HL-60/S4 treated with retinoic acid at 250 ng/mL for 4 days and 3 days (cell line): ENCODE results near the gene KCNH5.

Experiments
- in situ Hi-C: fragments of 300-500 bp; cut with MboI; formaldehyde crosslinking; loops from 2 replicates; pipeline ENCODE4 v1.7.0; 2022; ENCODE audit warnings: low sequenced_read_pairs

The KCNH5 gene, protein sequence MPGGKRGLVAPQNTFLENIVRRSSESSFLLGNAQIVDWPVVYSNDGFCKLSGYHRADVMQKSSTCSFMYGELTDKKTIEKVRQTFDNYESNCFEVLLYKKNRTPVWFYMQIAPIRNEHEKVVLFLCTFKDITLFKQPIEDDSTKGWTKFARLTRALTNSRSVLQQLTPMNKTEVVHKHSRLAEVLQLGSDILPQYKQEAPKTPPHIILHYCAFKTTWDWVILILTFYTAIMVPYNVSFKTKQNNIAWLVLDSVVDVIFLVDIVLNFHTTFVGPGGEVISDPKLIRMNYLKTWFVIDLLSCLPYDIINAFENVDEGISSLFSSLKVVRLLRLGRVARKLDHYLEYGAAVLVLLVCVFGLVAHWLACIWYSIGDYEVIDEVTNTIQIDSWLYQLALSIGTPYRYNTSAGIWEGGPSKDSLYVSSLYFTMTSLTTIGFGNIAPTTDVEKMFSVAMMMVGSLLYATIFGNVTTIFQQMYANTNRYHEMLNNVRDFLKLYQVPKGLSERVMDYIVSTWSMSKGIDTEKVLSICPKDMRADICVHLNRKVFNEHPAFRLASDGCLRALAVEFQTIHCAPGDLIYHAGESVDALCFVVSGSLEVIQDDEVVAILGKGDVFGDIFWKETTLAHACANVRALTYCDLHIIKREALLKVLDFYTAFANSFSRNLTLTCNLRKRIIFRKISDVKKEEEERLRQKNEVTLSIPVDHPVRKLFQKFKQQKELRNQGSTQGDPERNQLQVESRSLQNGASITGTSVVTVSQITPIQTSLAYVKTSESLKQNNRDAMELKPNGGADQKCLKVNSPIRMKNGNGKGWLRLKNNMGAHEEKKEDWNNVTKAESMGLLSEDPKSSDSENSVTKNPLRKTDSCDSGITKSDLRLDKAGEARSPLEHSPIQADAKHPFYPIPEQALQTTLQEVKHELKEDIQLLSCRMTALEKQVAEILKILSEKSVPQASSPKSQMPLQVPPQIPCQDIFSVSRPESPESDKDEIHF

DNA sequence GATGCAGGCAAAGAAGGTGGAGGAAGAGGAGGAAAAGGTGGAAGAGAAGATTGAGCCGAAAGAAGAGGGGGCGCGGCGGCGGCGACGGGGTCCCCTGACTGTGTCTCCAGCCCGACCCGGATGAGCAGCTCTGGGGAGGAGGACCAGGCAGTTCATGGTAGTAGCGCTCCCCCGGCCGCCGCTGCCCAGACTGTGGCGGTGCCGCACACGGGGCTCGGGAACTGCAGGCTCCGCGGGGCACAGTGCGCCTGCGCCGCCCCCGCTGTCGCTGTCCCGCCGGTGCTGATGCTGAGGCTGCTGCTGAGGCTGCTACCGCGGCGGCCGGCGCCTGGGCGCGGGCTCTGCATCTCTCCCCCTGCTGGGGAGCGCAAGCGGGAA lies at the start of gene KCNH5:
Gene KCNH5 (minus strand): TSS at position 225 of the 378 bp plus-strand sequence. CDS start 272 bp downstream, outside the sequence.
- in situ Hi-C loops, result no loop called here

DNA sequence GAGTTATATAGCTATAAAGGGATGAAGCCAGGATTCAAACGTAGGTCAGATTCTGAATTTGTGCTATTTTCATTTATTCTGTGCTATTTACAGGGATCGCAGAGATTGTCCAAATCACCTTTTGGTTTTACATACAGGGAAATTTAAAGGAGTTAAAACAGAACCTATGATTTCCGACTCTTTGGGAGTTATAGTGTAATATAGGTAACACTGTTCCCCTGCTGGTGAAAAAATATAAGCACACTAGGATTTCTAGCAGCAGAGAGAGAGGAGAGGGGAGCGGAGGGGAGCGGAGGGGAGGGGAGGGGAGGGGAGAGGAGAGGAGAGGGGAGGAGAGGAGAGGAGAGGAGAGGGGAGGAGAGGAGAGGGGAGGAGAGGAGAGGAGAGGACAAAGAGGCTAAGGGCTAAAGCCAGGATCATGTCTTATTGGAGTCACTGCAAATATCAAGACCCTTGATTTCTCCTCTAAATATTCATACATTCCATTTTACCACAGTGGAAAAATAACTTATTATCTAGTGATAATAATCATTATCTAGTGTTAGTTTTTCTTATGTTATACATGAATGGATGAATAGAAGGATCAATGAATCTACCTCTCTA lies 46.2 kb upstream of the KCNH5 start:
- in situ Hi-C loops, result no loop called here

DNA sequence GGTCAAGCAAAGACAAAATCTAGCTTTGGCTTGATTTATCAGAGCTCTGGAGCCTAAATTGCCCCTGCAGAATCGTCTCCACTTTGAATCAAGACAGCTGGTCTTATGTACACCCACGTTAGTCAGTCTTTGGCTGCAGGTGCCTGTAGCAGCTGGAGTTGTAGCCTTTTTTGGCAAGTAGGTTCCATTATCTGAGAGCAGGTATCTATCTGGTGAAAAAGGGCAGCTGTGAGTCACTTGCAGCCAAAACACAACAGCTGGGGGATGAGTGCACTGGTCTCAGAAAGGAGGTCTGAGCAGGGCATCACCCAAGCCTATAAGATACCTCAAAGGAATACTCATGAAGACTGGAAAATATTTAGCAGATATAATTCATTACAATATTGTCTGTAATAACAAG lies 43.6 kb upstream of the KCNH5 start:
- in situ Hi-C loops, result no loop called here

DNA sequence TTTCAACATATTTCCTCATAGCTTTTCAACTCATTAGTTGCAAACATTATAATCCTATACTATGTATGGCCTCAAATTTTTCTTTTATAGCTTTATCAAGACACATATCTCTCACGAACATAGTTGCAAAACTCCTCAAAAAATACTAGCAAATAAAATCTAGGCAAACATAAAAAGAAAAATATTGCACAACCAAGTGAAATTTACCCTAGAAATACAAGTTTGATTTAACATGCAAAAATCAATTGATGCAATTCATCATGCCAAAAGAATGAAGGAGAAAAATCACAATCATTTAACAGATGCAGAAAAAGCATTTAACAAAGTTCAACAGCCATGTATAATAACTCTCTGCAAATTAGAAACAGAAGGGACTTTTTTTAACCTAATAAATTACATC lies 33.3 kb upstream of the KCNH5 start:
- in situ Hi-C loops, result no loop called here

DNA sequence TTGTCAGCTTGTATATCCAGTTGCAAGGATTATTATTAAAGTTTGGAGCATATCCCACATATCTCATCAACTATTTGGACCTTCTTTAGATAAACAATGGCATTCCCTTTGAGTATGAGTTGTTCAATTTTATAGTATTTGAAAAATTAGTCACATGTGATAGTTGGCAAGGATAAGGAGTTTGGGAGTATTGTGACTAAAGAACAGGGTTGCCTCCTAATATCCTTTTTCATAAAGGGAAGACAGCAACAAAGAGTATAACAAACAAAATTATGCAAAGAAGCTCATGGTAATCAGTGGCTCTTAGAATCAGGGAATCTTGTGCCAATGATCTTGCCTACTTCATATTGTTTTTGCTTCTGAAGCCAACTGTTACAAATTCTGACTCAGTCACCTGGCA lies 31.2 kb upstream of the KCNH5 start:
- in situ Hi-C loops, result no loop called here

DNA sequence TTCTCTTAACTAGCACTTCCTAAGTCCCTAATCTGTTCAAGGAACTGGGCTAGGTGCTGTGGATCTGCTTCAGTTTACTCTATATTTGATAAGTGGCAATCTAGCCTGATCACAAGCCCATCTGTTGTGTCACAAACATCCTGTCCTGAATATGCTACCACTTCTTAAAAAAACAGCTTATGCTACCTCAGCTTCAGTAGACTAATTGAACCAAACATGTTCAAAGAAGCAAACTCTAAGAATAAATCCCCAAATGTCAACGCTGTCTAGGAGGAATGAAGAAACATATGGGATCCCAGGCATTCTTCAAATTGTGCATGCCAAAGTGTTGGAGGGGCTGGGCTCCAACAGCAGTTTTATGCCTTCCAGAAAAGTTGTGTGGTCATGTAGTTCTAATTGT lies 10.4 kb upstream of the KCNH5 start:
- in situ Hi-C loops, result no loop called here

DNA sequence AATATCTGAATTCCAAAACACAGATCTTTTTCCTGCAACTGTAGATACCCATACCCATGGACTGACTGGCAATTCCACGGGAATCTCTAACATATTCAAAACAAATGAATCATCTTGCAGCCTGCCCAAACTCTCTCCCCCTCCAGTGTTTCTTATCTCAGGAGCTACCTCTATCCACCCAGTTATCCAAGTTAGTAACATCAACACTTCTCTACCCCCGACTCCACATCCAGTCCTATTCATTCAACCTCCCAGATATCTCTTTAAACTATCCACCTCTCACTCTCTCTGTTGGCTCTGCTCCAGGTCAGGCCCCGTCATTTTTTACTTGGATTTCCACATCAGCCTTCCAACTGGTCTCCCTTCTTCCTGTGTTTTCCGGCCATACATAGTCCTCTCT lies 6.7 kb upstream of the KCNH5 start:
- in situ Hi-C loops, result no loop called here

DNA sequence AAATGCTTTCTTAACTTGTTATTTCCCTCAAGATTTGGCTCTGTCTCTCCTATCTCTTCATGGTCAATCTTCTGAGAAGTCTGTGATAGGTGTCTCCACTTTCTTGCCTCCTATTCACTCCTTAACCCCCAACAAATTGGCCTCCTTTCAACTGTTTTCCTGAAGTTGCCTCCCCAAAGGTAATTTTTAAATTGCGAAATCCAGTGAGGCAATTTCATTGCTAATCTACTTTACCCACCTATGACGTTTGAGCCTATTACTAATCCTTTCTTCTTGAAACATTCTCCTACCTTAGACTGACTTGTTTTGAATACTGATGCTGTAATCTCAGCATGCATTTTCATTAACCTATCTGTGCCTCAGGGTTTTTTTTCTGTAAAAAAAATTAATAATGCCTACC lies 6.0 kb upstream of the KCNH5 start:
- in situ Hi-C loops, result no loop called here

DNA sequence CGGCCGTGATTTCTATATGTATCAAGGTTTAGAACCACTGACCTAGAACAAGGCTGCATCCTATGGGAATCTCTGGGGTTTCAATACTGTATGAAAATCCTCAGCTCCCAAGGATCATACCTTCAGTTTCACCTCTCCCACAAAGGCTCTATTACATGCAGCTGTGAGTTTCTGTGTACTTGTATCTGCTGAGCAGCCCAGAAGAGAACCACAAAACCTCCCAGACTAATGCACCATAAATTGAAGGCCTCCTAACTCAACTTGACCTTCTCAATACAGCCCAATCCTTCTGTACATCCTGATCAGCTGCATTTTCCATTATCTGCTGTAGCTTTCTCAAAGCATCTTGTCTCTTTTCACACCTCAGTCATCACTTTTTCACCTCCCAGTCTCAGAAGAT lies 5.4 kb upstream of the KCNH5 start:
- in situ Hi-C loops, result no loop called here

DNA sequence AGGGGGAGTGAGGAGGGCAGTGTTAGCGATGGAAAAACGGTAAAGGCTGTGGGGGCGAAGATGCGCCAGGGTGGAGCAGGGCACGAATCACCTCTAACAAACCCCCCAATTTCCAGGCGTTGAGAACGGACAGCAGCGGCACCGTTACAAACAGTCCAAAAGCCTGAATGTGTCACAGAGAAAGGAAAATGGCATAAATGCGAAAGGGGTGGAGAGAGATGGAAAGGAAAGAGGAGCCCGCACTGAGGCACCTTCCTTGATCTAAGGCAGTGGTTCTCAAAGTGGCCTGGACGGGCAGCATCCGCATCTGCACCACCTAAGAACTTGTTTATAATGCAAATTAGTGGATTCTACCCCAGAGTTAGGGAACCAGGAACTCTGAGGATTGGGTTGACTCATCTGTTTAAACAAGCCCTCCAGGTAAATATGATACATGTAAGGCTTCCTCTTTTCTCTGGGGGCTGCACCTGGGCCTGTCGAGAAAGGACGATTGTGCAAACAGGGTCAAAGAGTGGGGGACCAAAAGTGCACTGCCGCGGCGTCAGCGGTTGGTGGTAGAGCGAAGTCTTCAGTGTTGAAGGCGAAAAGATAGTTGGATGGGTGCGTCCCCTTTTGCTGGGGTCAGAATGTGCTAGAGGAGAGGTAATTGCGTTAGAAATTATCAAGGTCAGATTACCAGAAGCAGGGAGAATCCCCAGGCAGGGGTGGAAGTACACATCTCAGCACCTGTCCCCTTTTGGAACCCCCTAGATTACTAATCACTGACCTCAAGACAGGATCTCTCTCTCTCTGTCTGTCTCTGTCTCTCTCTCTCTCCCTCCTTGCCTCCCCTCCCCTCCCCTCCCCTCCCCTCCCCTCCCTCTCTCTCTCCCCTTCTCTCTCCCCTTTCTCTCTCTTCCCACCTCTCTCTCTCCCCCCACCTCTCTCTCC lies 1.3 kb upstream of the KCNH5 start:
- in situ Hi-C loops, result no loop called here

DNA sequence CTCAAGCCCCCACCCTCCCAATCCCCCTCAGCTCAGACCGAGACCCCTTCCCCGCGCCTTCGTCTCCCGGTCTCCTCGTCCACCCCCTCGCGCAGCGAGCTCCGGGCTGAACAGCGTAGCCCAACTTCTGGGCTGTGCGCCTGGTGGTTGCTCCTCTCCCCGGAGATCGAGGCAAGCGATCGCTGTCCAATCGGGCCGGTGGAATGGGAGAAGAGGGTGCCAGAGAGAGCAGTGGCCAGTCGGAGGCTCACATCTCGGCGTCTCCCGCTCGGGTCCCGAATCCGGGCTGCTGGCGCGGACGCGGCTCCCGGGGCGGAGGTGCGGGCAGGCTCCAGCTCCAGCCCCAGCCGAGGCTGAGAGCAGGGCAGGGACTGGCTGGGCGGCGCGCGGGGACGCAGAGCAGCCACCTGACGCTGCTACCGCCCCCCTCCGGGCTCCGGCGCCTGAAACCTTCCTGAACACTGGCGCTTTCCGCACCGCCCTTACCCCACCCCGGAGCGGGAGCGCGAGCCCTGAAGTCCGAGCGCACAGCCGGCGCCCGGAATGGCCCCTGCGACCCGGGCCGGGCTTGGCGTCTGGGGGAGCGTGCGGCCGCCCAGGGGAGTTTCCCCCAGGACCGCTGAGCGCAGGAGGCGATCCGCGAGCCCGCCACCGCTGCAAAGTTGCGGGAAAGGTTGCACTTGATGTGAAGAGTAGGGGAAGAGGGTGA lies 508 bp upstream of the KCNH5 start:
- in situ Hi-C loops, result no loop called here

DNA sequence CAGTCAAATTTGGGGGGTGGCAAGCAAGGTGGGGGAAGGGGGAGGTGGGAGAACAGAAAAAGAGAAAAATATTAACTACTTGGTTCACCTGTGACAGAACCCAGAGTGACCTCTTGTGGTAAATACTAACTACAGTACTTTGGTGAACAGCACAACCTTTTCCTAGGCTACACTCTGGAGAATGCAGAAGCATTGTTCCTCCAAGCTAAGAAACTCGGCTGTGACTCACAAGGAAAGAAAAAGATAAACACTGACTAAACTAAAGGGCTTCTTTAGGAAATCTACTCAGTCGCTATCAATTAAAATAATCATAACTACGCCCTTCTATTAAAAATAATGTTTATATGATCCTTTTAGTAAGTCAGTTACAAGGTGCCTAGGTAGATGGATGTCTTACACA lies 5.4 kb downstream of the KCNH5 start:
- in situ Hi-C loops, result no loop called here

DNA sequence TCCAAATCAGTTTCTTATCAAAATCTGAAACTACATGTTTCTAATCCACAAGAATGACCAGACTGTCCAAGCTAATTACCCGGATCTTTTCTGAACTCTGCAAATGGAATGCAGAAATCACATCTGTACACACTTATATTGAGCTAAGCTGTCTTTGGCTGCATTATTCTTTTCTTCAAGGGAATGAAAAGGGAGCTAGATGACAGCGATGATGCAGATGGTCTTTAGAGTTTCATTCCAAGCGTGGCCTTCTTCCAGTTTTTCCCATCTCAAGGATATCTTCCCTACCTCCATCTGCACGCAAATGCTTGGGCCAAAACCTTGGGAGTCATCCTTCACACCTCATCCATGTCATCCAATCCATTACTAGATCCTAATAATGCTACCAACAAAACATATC lies 12.6 kb downstream of the KCNH5 start:
- in situ Hi-C loops, result no loop called here

DNA sequence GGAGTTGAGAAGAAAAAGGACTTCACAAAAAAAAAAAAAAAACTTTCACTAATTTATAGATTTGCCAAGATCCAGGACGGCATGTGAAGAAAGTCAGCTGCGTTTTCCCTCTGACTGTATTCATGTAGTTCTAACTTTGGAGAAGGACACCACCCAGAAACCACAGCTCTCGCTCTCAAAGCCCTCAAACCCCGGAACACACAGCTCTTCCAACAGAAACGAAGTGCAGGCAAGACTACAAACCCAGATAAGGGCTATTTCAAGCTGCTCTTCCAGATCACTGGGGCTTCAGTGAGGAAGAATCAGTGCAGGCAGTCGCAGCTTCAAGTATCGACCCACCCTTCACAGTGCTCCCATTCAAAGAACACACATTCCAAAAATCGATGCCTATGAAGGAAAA lies 13.2 kb downstream of the KCNH5 start:
- in situ Hi-C loops, result no loop called here

DNA sequence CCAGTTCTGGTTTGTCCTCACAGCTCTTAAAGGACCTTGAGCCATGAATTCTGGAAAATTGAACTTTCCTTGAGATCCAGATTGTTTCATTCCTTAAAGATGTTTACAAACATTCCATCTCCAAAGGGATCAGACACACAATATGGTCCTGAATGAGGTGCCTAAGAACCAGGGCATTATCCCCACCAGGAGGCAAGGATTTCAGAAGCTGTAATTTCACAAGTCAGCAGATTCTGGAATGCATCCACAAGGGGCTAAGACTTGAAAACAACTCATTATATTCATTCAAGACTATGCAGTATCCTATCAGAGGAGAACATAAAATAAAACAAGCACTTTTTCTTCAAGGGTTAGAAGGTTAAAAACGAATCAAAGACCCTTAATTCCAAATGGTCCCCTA lies 15.1 kb downstream of the KCNH5 start:
- in situ Hi-C loops, result no loop called here

DNA sequence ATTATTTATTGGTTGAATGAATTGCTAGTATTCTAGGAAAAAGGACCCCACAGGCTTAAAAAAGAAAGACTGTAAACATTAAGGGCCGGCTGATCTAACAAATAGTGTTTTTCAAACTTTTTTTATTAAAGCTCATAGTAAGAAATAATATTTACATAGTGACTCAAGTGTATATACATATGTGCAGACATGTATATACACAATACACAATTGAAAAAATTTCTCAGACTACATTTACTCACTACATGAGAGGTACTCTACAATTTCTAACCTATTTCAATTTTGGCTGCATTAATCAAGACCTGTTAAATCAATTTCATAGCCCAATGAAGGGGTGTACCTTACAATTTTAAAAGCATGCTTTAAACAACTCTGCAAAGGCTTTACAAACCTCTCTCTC lies 17.5 kb downstream of the KCNH5 start:
- in situ Hi-C loops, result no loop called here

DNA sequence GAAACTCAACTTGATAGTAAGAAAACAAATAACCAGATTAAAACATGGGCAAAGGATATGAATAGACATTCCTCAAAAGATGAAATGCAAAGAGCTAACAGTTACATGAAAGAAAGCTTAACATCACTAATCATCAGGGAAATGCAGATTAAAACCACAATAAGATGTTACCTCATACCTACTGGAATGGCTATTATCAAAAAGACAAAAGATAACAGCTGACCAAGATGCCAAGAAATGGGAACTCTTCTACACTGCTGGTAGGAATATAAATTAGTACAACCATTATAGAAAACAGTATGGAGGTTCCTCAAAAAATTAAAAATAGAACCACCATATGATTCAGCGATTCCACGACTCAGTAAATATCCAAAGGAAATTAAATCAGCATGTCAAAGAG lies 18.8 kb downstream of the KCNH5 start:
- in situ Hi-C loops, result no loop called here

DNA sequence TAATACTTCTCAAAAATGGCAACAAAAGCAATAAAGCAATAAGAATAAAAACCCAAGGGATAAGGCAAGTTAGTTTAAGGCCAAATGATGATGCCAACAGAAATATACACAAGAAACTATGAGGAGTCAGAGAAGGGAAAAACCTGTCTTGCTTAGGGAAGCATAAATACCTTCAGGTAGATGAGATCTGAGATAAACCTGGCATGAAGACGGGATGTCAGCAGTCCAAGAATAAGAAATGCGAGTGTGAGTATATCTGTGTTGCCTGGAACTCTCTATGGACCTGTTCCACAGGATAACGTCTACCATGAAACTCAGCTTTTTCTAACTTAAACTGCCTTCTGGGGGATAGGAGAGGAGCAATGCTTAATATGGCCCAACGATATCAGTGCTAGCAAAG lies 30.6 kb downstream of the KCNH5 start:
- in situ Hi-C loops, result no loop called here

DNA sequence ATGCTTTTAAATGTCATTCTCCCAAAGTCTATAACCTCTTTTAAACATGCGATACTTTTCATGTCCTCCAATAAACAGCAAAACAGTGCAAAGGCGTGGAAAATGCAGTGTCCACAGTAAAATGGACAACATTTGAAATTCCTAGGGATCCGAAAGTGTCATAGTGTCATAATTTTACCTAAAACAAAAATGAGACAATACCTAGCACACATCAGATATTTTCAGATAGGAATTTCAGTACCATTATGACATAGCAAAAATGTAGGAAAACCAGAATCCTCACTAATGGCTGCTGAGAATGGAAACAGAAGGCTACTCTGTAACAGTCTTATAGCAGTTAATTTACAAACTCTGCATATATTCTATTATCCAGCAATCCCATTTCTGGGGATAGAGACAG lies 33.1 kb downstream of the KCNH5 start:
- in situ Hi-C loops, result no loop called here

DNA sequence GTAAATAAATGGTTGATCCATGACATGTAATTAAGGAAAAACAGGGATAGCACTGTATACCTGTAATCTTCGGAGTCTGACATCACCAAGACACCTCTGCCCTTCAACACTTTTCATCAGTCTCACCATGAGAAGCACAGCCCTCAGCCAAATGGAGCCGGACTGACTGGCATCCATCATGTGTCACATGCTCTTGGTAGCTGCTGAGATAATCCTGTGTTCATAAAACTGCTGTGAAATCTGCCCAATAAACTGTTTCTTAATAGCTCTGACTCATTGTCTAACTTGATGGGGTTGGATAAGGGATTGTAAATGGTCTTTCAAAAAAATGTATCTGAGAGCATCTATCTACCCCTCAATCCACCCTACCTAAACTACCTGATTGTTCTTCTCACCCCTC lies 33.6 kb downstream of the KCNH5 start:
- in situ Hi-C loops, result no loop called here
